ENCODE results near the gene LCNL1. TPM values are rescaled to one million over a fixed set of nuclear protein-coding genes. Genes with fewer than 3 reads are reported as not detected.

The LCNL1 gene
- total RNA-seq, 1 donor from 2014 or later: 11.7 TPM

- Histone ChIP-seq H3K9me3 (replicated peaks) (no peaks in the 10 kb centered on the region), H3K4me3 (no peak overlapping the region), H3K27me3 (ENCODE audit: low read depth) (no peaks in the 10 kb centered on the region), H3K36me3 (no peaks in the 10 kb centered on the region), H3K4me1 (peaks cover 51% of the 10 kb centered on the region), H3K27ac (replicated peaks) (no peak overlapping the region)
- no peak for TF ChIP-seq CTCF (IDR thresholded peaks at IDR 0.05; ENCODE audit: borderline replicate concordance)
- no peak for DNase-seq
- intact Hi-C loops (cut with micrococcal nuclease): no loop called here
Measured at GRCh38 chr9:136968333-136969127, 14.3 kb upstream of the LCNL1 start.

- H3K27me3 ChIP-seq (ENCODE audit: low read depth): no peaks in the 10 kb centered on the region
- H3K4me3 ChIP-seq: no peak overlapping the region
- no peak for DNase-seq
- no peak for TF ChIP-seq CTCF (IDR thresholded peaks at IDR 0.05; ENCODE audit: borderline replicate concordance)
- intact Hi-C loops (cut with micrococcal nuclease): no loop called here
- H3K27ac ChIP-seq (replicated peaks): no peak overlapping the region
- H3K36me3 ChIP-seq: no peaks in the 10 kb centered on the region
- H3K9me3 ChIP-seq (replicated peaks): no peaks in the 10 kb centered on the region
- H3K4me1 ChIP-seq: peaks cover 51% of the 10 kb centered on the region
Measured at GRCh38 chr9:136969150-136969549, 13.6 kb upstream of the LCNL1 start.

- Histone ChIP-seq H3K36me3 (no peaks in the 10 kb centered on the region), H3K27ac (replicated peaks) (no peak overlapping the region), H3K4me3 (no peak overlapping the region), H3K9me3 (replicated peaks) (no peaks in the 10 kb centered on the region), H3K4me1 (peaks cover 51% of the 10 kb centered on the region), H3K27me3 (ENCODE audit: low read depth) (no peaks in the 10 kb centered on the region)
- DNase-seq: no peak
- intact Hi-C loops (cut with micrococcal nuclease): no loop called here
- no peak for TF ChIP-seq CTCF (IDR thresholded peaks at IDR 0.05; ENCODE audit: borderline replicate concordance)
Measured at GRCh38 chr9:136969774-136970173, 13.0 kb upstream of the LCNL1 start.

- intact Hi-C loops (cut with micrococcal nuclease): no loop called here
- no peak overlapping the region for H3K4me3 ChIP-seq
- TF ChIP-seq CTCF (IDR thresholded peaks at IDR 0.05; ENCODE audit: borderline replicate concordance): no peak
- no peaks in the 10 kb centered on the region for H3K9me3 ChIP-seq (replicated peaks)
- no peaks in the 10 kb centered on the region for H3K36me3 ChIP-seq
- H3K27ac ChIP-seq (replicated peaks): no peak overlapping the region
- no peak for DNase-seq
- H3K27me3 ChIP-seq (ENCODE audit: low read depth): no peaks in the 10 kb centered on the region
- H3K4me1 ChIP-seq: peaks cover 57% of the 10 kb centered on the region
Measured at GRCh38 chr9:136970361-136970760, 12.4 kb upstream of the LCNL1 start.

GRCh38 chr9:136971746-136972145, 11.0 kb upstream of the LCNL1 start:
- TF ChIP-seq CTCF (IDR thresholded peaks at IDR 0.05; ENCODE audit: borderline replicate concordance): no peak
- intact Hi-C loops (cut with micrococcal nuclease): no loop called here
- no peak for DNase-seq

More at GRCh38 chr9:136971746-136972145, 11.0 kb upstream of the LCNL1 start:
- Histone ChIP-seq H3K4me3 (no peak overlapping the region), H3K4me1 (peaks cover 62% of the 10 kb centered on the region), H3K27ac (replicated peaks) (no peak overlapping the region), H3K9me3 (replicated peaks) (no peaks in the 10 kb centered on the region), H3K36me3 (no peaks in the 10 kb centered on the region), H3K27me3 (ENCODE audit: low read depth) (no peaks in the 10 kb centered on the region)

All from left ventricle myocardium inferior (tissue), 1 donor.